Spleen (tissue), 7 donors: ENCODE data around the gene RIC8B.

ENCODE experiments used
- CTCF ChIP-seq, 11 experiments: fragments of 200-600 bp in 7 of 11; fragments of 450-650 bp in 4 of 11; sonication (generic) in 4 of 11; IDR thresholded peaks in 8 of 11; conservative IDR thresholded peaks in 3 of 11; 1 replicate in 7 of 11; 2 replicates in 4 of 11; pipeline versions ENCODE4 v1.4.0 to v1.8.0; 2016 to 2021; ENCODE audit warnings: antibody characterized with exemption in 11 of 11, inconsistent platforms in 4 of 11, mild to moderate bottlenecking in 1 of 11
- POLR2AphosphoS5 ChIP-seq, 3 donors: sonication (generic); formaldehyde crosslinking; IDR thresholded peaks; one replicate each; pipeline ENCODE4 v1.5.1; 2017; ENCODE audit warnings: antibody characterized with exemption in 3 of 3
- donor health status: DM: no; HTN: no; CAD: no; lungs with moderate emphysema.
- donor health status: DM: no; HTN: no; CAD: no.
- donor health status: DM: no; HTN: no; CAD: no.

GRCh38 chr12:106794369-106794768 lies 19.9 kb downstream of the RIC8B start:
- TF ChIP-seq CTCF (IDR thresholded peaks at IDR 0.05 in 8 of 11, conservative IDR thresholded peaks at IDR 0.05 in 3 of 11) (no peak), POLR2AphosphoS5 (IDR thresholded peaks at IDR 0.05) (no peak)
